HepG2 (cell line): Measurements from ENCODE around the gene SS18L1. TPM values are rescaled to one million over a fixed set of nuclear protein-coding genes. Genes with fewer than 3 reads are reported as not detected.

Experiments
- CENPT ChIP-seq: sonication (generic); formaldehyde crosslinking; IDR thresholded peaks from 2 replicates; pipeline ENCODE4 v1.8.0; 2022; ENCODE audit warnings: low read depth, mild to moderate bottlenecking, moderate library complexity, missing genetic modification reagents
- FOXK1 ChIP-seq: sonication (generic); formaldehyde crosslinking; IDR thresholded peaks from 2 replicates; pipeline ENCODE4 v1.4.0; 2020; ENCODE audit warnings: low read depth, missing genetic modification reagents, borderline replicate concordance
- GATAD2A ChIP-seq: IDR thresholded peaks from 2 replicates; pipeline ENCODE4 v1.6.1; 2016
- HNF4G ChIP-seq, 2 experiments: sonication (generic) in 1 of 2; formaldehyde crosslinking in 1 of 2; IDR thresholded peaks; 2 replicates each; pipeline versions ENCODE4 v1.4.0 to v1.6.1; 2011 to 2020; ENCODE audit warnings: borderline replicate concordance in 2 of 2, low read depth in 2 of 2, mild to moderate bottlenecking in 2 of 2, low read length in 1 of 2, missing genetic modification reagents in 1 of 2, moderate library complexity in 1 of 2
- HNRNPK ChIP-seq: fragments of 200-400 bp; formaldehyde crosslinking; IDR thresholded peaks from 2 replicates; pipeline ENCODE4 v1.6.1; 2018; ENCODE audit warnings: low read length, low read depth, moderate library complexity, mild to moderate bottlenecking; ENCODE audit not compliant: poor library complexity, severe bottlenecking
- KDM5B ChIP-seq: sonication (generic); formaldehyde crosslinking; IDR thresholded peaks from 2 replicates; pipeline ENCODE4 v1.4.0; 2020; ENCODE audit warnings: missing genetic modification reagents, mild to moderate bottlenecking, borderline replicate concordance
- KLF16 ChIP-seq, 2 experiments: sonication (generic) in 1 of 2; formaldehyde crosslinking in 1 of 2; IDR thresholded peaks; 2 replicates each; pipeline versions ENCODE4 v1.6.1 to v1.8.0; 2016 to 2023; ENCODE audit warnings: missing genetic modification reagents in 2 of 2, missing compliant biosample characterization in 1 of 2
- THAP11 ChIP-seq: IDR thresholded peaks from 2 replicates; pipeline ENCODE4 v1.6.1; 2016; ENCODE audit warnings: missing biosample characterization, missing genetic modification reagents
- ZKSCAN5 ChIP-seq: sonication (generic); formaldehyde crosslinking; IDR thresholded peaks from 2 replicates; pipeline ENCODE4 v1.5.1; 2020; ENCODE audit warnings: mild to moderate bottlenecking, missing genetic modification reagents
- polyA plus RNA-seq, 8 experiments: library from polyadenylated mRNA; depleted of rRNA in 3 of 8; stranded (reverse) in 7 of 8; unstranded in 1 of 8; fragments of >200 nt; fragmentation: Illumina TruSeq in 4 of 8; extraction: Trizol in 4 of 8; gene quantifications; 2 replicates each; pipeline versions ENCODE4 v1.2.1 to v1.2.3, GENCODE V29; 2011 to 2016; ENCODE audit warnings: low read depth in 4 of 8, missing spikeins in 1 of 8, mixed read lengths in 1 of 8; ENCODE audit not compliant: insufficient read depth in 1 of 8
- total RNA-seq, 5 experiments: library from RNA; depleted of rRNA; stranded (reverse); fragments of >200 nt; fragmentation: Illumina TruSeq; extraction: Trizol; gene quantifications; 2 replicates each; pipeline ENCODE4 v1.2.3, GENCODE V29; 2016; ENCODE audit warnings: low read depth in 1 of 5
- TF ChIP-seq, protein P1 (sequence below): sonication (generic); formaldehyde crosslinking; IDR thresholded peaks from 2 replicates; pipeline ENCODE4 v1.5.1; 2020; ENCODE audit warnings: mild to moderate bottlenecking, missing genetic modification reagents, borderline replicate concordance
- TF ChIP-seq, protein P2 (sequence below), 2 experiments: sonication (generic) in 1 of 2; formaldehyde crosslinking in 1 of 2; IDR thresholded peaks; 2 replicates each; pipeline versions ENCODE4 v1.4.0 to v1.6.1; 2016 to 2020; ENCODE audit warnings: borderline replicate concordance in 1 of 2, low read depth in 1 of 2, mild to moderate bottlenecking in 1 of 2, missing genetic modification reagents in 1 of 2
- TF ChIP-seq, protein P3 (sequence below): sonication (generic); formaldehyde crosslinking; IDR thresholded peaks from 2 replicates; pipeline ENCODE4 v1.5.1; 2020; ENCODE audit warnings: mild to moderate bottlenecking, missing genetic modification reagents
- TF ChIP-seq, protein P4 (sequence below): sonication (generic); formaldehyde crosslinking; IDR thresholded peaks from 2 replicates; pipeline ENCODE4 v1.4.0; 2020; ENCODE audit warnings: mild to moderate bottlenecking, missing genetic modification reagents
- TF ChIP-seq, protein P5 (sequence below): IDR thresholded peaks from 2 replicates; pipeline ENCODE4 v1.6.1; 2012; ENCODE audit warnings: inconsistent platforms
- TF ChIP-seq, protein P6 (sequence below): sonication (generic); formaldehyde crosslinking; IDR thresholded peaks from 2 replicates; pipeline ENCODE4 v1.4.0; 2020; ENCODE audit warnings: missing genetic modification reagents

SS18L1 gene
- total and polyA plus RNA-seq, 2 of the 13 experiments (the other 11 are each of a cell fraction or from before 2014, with no cell fraction given) = 17.8 to 27.6 TPM

DNA sequence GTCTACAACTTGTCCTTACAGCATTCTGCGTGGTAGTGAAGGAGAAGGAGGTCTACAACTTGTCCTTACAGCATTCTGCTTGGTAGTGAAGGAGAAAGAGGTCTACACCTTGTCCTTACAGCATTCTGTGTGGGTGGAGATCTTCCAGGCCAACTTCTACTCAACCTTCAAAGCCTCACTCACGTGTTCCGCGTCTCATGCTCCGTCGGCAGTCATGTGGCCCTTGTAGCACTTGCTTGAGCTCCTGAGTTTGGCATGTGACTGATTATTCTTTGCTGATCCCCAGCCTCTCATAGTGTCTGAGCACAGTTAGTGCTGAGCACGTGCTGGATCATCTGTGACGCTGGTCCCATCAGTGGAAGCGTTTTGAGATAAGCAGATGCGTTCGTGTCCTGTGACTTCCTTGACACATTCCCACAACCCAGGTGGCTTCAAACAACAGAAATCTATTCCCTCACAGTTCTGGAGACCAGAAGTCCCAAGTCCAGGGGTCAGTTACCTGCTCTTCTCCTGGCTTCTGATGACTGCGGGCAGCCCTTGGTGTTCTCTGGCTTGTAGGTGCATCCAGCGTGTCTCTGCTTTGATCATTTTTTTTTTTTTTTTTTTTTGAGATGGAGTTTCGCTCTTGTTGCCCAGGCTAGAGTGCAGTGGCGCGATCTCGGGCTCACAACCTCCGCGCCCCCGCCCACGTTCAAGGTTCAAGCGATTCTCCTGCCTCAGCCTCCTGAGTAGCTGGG lies 2.6 kb downstream of the SS18L1 start (continued):
- peak; percentile 82; the same call in 1 of the 2 replicates for TF ChIP-seq CENPT (CRISPR knock-in tag)
- no peak for TF ChIP-seq HNRNPK
- TF ChIP-seq, protein P1, sequence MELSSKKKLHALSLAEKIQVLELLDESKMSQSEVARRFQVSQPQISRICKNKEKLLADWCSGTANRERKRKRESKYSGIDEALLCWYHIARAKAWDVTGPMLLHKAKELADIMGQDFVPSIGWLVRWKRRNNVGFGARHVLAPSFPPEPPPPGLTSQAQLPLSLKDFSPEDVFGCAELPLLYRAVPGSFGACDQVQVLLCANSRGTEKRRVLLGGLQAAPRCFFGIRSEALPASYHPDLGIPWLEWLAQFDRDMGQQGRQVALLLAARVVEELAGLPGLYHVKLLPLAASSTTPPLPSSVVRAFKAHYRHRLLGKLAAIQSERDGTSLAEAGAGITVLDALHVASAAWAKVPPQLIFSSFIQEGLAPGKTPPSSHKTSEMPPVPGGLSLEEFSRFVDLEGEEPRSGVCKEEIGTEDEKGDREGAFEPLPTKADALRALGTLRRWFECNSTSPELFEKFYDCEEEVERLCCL (CRISPR knock-in tag) = peak; percentile 87; the same call in 1 of the 2 replicates
- peak; percentile 15; the same call in 1 of the 2 replicates for TF ChIP-seq THAP11 (CRISPR knock-in tag)
- peak; percentile 74; the same call in 1 of the 2 replicates for TF ChIP-seq FOXK1 (CRISPR knock-in tag)
- TF ChIP-seq, protein P2, sequence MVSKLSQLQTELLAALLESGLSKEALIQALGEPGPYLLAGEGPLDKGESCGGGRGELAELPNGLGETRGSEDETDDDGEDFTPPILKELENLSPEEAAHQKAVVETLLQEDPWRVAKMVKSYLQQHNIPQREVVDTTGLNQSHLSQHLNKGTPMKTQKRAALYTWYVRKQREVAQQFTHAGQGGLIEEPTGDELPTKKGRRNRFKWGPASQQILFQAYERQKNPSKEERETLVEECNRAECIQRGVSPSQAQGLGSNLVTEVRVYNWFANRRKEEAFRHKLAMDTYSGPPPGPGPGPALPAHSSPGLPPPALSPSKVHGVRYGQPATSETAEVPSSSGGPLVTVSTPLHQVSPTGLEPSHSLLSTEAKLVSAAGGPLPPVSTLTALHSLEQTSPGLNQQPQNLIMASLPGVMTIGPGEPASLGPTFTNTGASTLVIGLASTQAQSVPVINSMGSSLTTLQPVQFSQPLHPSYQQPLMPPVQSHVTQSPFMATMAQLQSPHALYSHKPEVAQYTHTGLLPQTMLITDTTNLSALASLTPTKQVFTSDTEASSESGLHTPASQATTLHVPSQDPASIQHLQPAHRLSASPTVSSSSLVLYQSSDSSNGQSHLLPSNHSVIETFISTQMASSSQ (IDR thresholded peaks at IDR 0.05; ENCODE audit: low read depth) = no peak
- TF ChIP-seq, protein P2 (CRISPR knock-in tag; IDR thresholded peaks at IDR 0.05; ENCODE audit: borderline replicate concordance) = no peak
- TF ChIP-seq, protein P3, sequence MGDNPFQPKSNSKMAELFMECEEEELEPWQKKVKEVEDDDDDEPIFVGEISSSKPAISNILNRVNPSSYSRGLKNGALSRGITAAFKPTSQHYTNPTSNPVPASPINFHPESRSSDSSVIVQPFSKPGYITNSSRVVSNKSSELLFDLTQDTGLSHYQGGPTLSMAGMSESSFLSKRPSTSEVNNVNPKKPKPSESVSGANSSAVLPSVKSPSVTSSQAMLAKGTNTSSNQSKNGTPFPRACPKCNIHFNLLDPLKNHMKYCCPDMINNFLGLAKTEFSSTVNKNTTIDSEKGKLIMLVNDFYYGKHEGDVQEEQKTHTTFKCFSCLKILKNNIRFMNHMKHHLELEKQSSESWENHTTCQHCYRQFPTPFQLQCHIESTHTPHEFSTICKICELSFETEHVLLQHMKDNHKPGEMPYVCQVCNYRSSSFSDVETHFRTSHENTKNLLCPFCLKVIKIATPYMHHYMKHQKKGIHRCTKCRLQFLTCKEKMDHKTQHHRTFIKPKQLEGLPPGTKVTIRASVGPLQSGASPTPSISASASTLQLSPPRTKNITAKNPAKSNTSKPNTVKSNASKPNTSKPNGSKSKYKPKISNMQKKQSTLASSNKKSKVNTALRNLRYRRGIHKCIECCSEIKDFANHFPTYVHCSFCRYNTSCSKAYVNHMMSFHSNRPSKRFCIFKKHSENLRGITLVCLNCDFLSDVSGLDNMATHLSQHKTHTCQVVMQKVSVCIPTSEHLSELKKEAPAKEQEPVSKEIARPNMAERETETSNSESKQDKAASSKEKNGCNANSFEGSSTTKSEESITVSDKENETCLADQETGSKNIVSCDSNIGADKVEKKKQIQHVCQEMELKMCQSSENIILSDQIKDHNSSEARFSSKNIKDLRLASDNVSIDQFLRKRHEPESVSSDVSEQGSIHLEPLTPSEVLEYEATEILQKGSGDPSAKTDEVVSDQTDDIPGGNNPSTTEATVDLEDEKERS (CRISPR knock-in tag) = peak; percentile 53; the same call in 1 of the 2 replicates
- TF ChIP-seq, protein P4, sequence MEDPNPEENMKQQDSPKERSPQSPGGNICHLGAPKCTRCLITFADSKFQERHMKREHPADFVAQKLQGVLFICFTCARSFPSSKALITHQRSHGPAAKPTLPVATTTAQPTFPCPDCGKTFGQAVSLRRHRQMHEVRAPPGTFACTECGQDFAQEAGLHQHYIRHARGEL (CRISPR knock-in tag) = no peak
- TF ChIP-seq, protein P5, sequence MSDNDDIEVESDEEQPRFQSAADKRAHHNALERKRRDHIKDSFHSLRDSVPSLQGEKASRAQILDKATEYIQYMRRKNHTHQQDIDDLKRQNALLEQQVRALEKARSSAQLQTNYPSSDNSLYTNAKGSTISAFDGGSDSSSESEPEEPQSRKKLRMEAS = peak; percentile 96
- peak; percentile 97 for TF ChIP-seq HNF4G (IDR thresholded peaks at IDR 0.05; ENCODE audit: borderline replicate concordance, low read depth, low read length)
- TF ChIP-seq HNF4G (CRISPR knock-in tag; IDR thresholded peaks at IDR 0.05; ENCODE audit: borderline replicate concordance, low read depth) = no peak; the same call in 1 of the 2 replicates
- TF ChIP-seq, protein P6, sequence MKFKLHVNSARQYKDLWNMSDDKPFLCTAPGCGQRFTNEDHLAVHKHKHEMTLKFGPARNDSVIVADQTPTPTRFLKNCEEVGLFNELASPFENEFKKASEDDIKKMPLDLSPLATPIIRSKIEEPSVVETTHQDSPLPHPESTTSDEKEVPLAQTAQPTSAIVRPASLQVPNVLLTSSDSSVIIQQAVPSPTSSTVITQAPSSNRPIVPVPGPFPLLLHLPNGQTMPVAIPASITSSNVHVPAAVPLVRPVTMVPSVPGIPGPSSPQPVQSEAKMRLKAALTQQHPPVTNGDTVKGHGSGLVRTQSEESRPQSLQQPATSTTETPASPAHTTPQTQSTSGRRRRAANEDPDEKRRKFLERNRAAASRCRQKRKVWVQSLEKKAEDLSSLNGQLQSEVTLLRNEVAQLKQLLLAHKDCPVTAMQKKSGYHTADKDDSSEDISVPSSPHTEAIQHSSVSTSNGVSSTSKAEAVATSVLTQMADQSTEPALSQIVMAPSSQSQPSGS (CRISPR knock-in tag) = peak; percentile 30; the same call in 1 of the 2 replicates
- TF ChIP-seq ZKSCAN5 (CRISPR knock-in tag) = no peak
- TF ChIP-seq GATAD2A (CRISPR knock-in tag) = peak; percentile 67
- TF ChIP-seq KDM5B = peak; percentile 71; the same call in 1 of the 2 replicates
- peak in 1 of 2 experiments; percentile 49; a peak in 1 of 4 replicates for TF ChIP-seq KLF16 (CRISPR knock-in tag; IDR thresholded peaks at IDR 0.05)
